Epithelial cell of esophagus (primary cell): ENCODE measurements around the gene PIGT.
A peak's percentile ranks its signal among the peaks of the same experiment; 100 is the strongest.
"Not testable (repeated sequence)": the region's sequence is repeated elsewhere in the genome, so short reads cannot be mapped to it uniquely, and the experiment has no call there.

ENCODE experiments used
- DNase-seq: peaks from one replicate; pipeline ENCODE4 v3.0.0; 2010; ENCODE audit warnings: low read depth
- H3K4me3 ChIP-seq: 2 replicates; pipeline ENCODE4 v1.5.1; 2011; ENCODE audit warnings: mild to moderate bottlenecking, low read length, control low read depth
- TF ChIP-seq, protein P1 (sequence below): IDR thresholded peaks from 2 replicates; pipeline ENCODE4 v1.5.1; 2011; ENCODE audit warnings: low read depth, mild to moderate bottlenecking, low read length, control low read depth, inconsistent platforms; ENCODE audit not compliant: insufficient read depth; ENCODE audit errors: missing control alignments

The PIGT gene

DNA sequence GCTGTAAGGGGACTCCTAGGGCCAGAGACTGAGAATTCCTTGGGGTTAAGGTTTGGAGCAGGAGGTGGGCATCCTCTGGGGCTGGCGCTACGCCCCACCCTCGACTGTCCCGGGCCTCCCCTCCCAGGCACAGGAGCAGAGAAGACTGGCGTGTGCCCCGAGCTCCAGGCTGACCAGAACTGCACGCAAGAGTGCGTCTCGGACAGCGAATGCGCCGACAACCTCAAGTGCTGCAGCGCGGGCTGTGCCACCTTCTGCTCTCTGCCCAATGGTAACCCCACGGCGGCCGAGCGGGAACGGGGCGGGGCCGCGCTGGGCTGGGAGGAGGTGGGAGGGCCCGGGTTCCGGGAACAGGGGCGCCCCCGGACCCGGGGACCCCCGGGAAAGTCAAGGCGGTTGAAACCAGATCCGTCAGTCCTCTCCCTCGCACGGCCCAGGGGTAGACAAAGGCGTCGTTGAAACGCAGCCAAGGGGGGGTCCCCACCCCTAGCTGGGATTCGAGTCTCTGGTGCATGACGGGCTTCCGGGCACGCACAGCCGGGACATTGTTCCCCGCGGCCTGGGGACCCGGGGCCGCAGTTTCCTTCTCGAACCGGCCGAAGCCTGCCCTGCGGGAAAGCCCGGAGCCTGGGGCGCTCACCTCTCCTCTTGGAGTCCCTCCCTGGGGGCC is 54.5 kb downstream of the PIGT start:
- H3K4me3 ChIP-seq, result peak overlapping the region; percentile 11
- TF ChIP-seq, protein P1, sequence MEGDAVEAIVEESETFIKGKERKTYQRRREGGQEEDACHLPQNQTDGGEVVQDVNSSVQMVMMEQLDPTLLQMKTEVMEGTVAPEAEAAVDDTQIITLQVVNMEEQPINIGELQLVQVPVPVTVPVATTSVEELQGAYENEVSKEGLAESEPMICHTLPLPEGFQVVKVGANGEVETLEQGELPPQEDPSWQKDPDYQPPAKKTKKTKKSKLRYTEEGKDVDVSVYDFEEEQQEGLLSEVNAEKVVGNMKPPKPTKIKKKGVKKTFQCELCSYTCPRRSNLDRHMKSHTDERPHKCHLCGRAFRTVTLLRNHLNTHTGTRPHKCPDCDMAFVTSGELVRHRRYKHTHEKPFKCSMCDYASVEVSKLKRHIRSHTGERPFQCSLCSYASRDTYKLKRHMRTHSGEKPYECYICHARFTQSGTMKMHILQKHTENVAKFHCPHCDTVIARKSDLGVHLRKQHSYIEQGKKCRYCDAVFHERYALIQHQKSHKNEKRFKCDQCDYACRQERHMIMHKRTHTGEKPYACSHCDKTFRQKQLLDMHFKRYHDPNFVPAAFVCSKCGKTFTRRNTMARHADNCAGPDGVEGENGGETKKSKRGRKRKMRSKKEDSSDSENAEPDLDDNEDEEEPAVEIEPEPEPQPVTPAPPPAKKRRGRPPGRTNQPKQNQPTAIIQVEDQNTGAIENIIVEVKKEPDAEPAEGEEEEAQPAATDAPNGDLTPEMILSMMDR, result no peak
- peak; percentile 26 for DNase-seq

DNA sequence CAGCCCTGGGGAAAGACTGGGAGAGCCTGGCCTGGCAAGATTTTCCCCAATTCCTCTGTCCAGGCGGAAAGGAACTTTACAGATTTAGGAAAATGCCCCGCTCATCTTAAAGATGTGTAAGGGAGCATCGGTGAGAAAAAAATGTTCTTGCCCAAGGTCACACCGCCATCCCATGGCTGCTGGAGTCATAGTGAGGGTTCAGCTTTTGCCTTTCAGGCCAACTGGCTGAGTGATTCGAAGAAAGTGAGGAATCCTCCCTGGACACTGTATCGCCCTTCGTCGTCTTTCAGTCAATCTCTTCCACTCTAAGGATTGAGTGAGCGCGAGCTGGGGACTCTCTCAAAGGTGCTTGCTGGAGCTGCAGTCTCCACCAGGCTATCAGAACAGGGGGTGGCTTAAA is 55.0 kb downstream of the PIGT start:
- no peak overlapping the region for H3K4me3 ChIP-seq
- TF ChIP-seq, protein P1, result no peak
- DNase-seq, result no peak

DNA sequence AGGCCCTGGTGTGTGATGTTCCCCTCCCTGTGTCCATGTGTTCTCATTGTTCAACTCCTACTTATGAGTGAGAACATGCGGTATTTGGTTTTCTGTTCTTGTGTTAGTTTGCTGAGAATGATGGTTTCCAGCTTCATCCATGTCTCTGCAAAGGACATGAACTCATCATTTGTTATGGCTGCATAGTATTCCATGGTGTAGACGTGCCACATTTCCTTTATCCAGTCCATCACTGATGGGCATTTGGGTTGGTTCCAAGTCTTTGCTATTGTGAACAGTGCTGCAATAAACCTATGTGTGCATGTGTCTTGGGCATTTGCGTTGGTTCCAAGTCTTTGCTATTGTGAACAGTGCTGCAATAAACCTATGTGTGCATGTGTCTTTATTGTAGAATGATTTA is 56.3 kb downstream of the PIGT start:
- DNase-seq, H3K4me3 ChIP-seq: not testable (repeated sequence)
